Right atrium auricular region (tissue), 2 donors: ENCODE results near the gene LCE5A. TPM values are rescaled to one million over a fixed set of nuclear protein-coding genes. Genes with fewer than 3 reads are reported as not detected.
"Not testable (repeated sequence)": the region's sequence is repeated elsewhere in the genome, so short reads cannot be mapped to it uniquely, and the experiment has no call there.

ENCODE experiments used
- DNase-seq: peaks from one replicate; pipeline ENCODE4 v3.0.0-alpha.2; 2019; ENCODE audit warnings: low spot score
- H3K27ac ChIP-seq, 2 donors: fragments of 200-600 bp; sonication (generic); 1 replicate in 1 of 2; 2 replicates in 1 of 2; pipeline ENCODE4 v1.5.1; 2016 to 2019
- H3K27me3 ChIP-seq, 2 donors: fragments of 200-600 bp; sonication (generic); one replicate each; pipeline versions ENCODE4 v1.5.1 to v1.6.0; 2017 to 2019
- H3K36me3 ChIP-seq: fragments of 200-600 bp; sonication (generic); one replicate; pipeline ENCODE4 v1.5.1; 2016
- H3K4me1 ChIP-seq, 2 donors: fragments of 200-600 bp; sonication (generic); one replicate each; pipeline versions ENCODE4 v1.5.1 to v1.6.0; 2017 to 2019
- H3K4me3 ChIP-seq, 2 donors: fragments of 200-600 bp; sonication (generic); 1 replicate in 1 of 2; 2 replicates in 1 of 2; pipeline ENCODE4 v1.5.1; 2017 to 2019; ENCODE audit warnings: mild to moderate bottlenecking in 1 of 2, moderate library complexity in 1 of 2
- H3K9me3 ChIP-seq, 2 donors: fragments of 200-600 bp; sonication (generic); one replicate each; pipeline ENCODE4 v1.5.1; 2019
- CTCF ChIP-seq, 2 donors: fragments of 200-600 bp; sonication (generic); IDR thresholded peaks; one replicate each; pipeline ENCODE4 v1.5.1; 2019; ENCODE audit warnings: antibody characterized with exemption in 2 of 2
- total RNA-seq, 2 donors: library from RNA; depleted of rRNA; stranded (reverse); fragments of >200 nt; gene quantifications; one replicate each; pipeline ENCODE4 v1.1.0, GENCODE V29; 2016

Gene LCE5A
- total RNA-seq, 2 donors from 2014 or later: not detected

GRCh38 chr1:152479792-152480595, 30.6 kb upstream of the LCE5A start:
- DNase-seq: no peak
- Histone ChIP-seq H3K4me3 (no peak overlapping the region), H3K27me3 (no peaks in the 10 kb centered on the region)

GRCh38 chr1:152481869-152482664, 28.5 kb upstream of the LCE5A start:
- no peak for DNase-seq
- H3K36me3 ChIP-seq: no peaks in the 10 kb centered on the region
- H3K27me3 ChIP-seq: no peaks in the 10 kb centered on the region
- TF ChIP-seq CTCF (IDR thresholded peaks at IDR 0.05): no peak
- H3K9me3 ChIP-seq: peaks cover 0 to 11% of the 10 kb centered on the region in 2 donors
- H3K4me1 ChIP-seq: no peaks in the 10 kb centered on the region
- H3K4me3 ChIP-seq: no peak overlapping the region
- H3K27ac ChIP-seq: no peak overlapping the region

More at GRCh38 chr1:152479792-152480595, 30.6 kb upstream of the LCE5A start:
- peak in 1 of 2 donors; percentile 54 for TF ChIP-seq CTCF (IDR thresholded peaks at IDR 0.05)
- H3K4me1 ChIP-seq: no peaks in the 10 kb centered on the region
- H3K27ac ChIP-seq: no peak overlapping the region
- peaks cover 0 to 28% of the 10 kb centered on the region in 2 donors for H3K9me3 ChIP-seq
- H3K36me3 ChIP-seq: no peaks in the 10 kb centered on the region

GRCh38 chr1:152486400-152487006, 24.1 kb upstream of the LCE5A start:
- peaks cover 0 to 9% of the 10 kb centered on the region in 2 donors for H3K9me3 ChIP-seq
- TF ChIP-seq CTCF (IDR thresholded peaks at IDR 0.05): peak in 1 of 2 donors; percentile 37
- H3K27me3 ChIP-seq: no peaks in the 10 kb centered on the region
- no peak for DNase-seq
- no peaks in the 10 kb centered on the region for H3K4me1 ChIP-seq
- H3K36me3 ChIP-seq: no peaks in the 10 kb centered on the region
- no peak overlapping the region for H3K27ac ChIP-seq
- H3K4me3 ChIP-seq: no peak overlapping the region

- no peak for DNase-seq
- Histone ChIP-seq H3K36me3 (no peaks in the 10 kb centered on the region), H3K27ac (no peak overlapping the region), H3K27me3 (no peaks in the 10 kb centered on the region), H3K4me1 (no peaks in the 10 kb centered on the region), H3K9me3 (peaks cover 0 to 9% of the 10 kb centered on the region in 2 donors), H3K4me3 (no peak overlapping the region)
- no peak for TF ChIP-seq CTCF (IDR thresholded peaks at IDR 0.05)
Measured at GRCh38 chr1:152487871-152488270, 22.7 kb upstream of the LCE5A start.

GRCh38 chr1:152491537-152491936, 19.1 kb upstream of the LCE5A start:
- not testable (repeated sequence) for H3K27me3 ChIP-seq, H3K4me1 ChIP-seq, DNase-seq

More at GRCh38 chr1:152491537-152491936, 19.1 kb upstream of the LCE5A start:
- not testable (repeated sequence) for H3K4me3 ChIP-seq, H3K27ac ChIP-seq, H3K36me3 ChIP-seq, H3K9me3 ChIP-seq
